H1 (cell line): ENCODE results near the gene UTP25. TPM values are rescaled to one million over a fixed set of nuclear protein-coding genes. Genes with fewer than 3 reads are reported as not detected.

Source experiments
- CTCF ChIA-PET: fragments of 300-600 bp; sonication (Branson Sonifier 250); formaldehyde crosslinking; loops from one replicate; lab custom pipeline; 2021; ENCODE audit not compliant: partially characterized antibody; lab: Charles Lee
- POLR2A ChIA-PET: fragments of 300-600 bp; sonication (Branson Sonifier 250); formaldehyde crosslinking; loops from one replicate; lab custom pipeline; 2021; ENCODE audit warnings: inconsistent platforms; ENCODE audit not compliant: partially characterized antibody; lab: Charles Lee
- DNase-seq, 2 experiments: peaks; one replicate each; pipeline versions ENCODE4 v3.0.0 to v3.0.0-alpha.2; 2010 to 2022; ENCODE audit warnings: low spot score in 2 of 2, low read depth in 1 of 2, mixed read lengths in 1 of 2
- FAIRE-seq: peaks from 2 replicates; lab custom pipeline; 2011; peaks lifted over from hg19 to GRCh38; lab: Jason Lieb, UNC
- H2AFZ ChIP-seq: 2 replicates; pipeline ENCODE4 v1.8.1; 2012; ENCODE audit warnings: low read length, inconsistent platforms
- H2AK5ac ChIP-seq: 2 replicates; pipeline ENCODE4 v1.6.1; 2013; ENCODE audit warnings: low read depth, low read length
- H2BK120ac ChIP-seq: replicated peaks from 2 replicates; pipeline ENCODE3; 2013; ENCODE audit warnings: low read depth, low read length, inconsistent platforms
- H2BK12ac ChIP-seq: 2 replicates; pipeline ENCODE4 v1.6.1; 2013; ENCODE audit warnings: low read depth, low read length
- H2BK15ac ChIP-seq: 2 replicates; pipeline ENCODE4 v1.6.1; 2013; ENCODE audit warnings: low read length
- H2BK20ac ChIP-seq: 2 replicates; pipeline ENCODE4 v1.6.1; 2013; ENCODE audit warnings: low read length
- H2BK5ac ChIP-seq: 2 replicates; pipeline ENCODE4 v1.6.1; 2013; ENCODE audit warnings: low read depth, low read length
- H3K14ac ChIP-seq: 2 replicates; pipeline ENCODE4 v1.6.1; 2013; ENCODE audit warnings: inconsistent platforms; ENCODE audit not compliant: insufficient read length
- H3K18ac ChIP-seq: 2 replicates; pipeline ENCODE4 v1.6.1; 2013; ENCODE audit warnings: low read length; ENCODE audit errors: extremely low read depth
- H3K23ac ChIP-seq: 2 replicates; pipeline ENCODE4 v1.6.1; 2013; ENCODE audit warnings: inconsistent platforms; ENCODE audit not compliant: insufficient read length
- H3K23me2 ChIP-seq: 2 replicates; pipeline ENCODE4 v1.6.1; 2013; ENCODE audit warnings: low read depth, low read length
- H3K27ac ChIP-seq: 2 replicates; pipeline ENCODE4 v1.6.1; 2011; ENCODE audit warnings: low read depth, low read length, inconsistent platforms
- H3K27me3 ChIP-seq, 4 experiments: replicated peaks in 1 of 4; 1 replicate in 1 of 4; 2 replicates in 3 of 4; pipeline versions ENCODE4 v1.6.1 to v1.8.1; 2011 to 2013; ENCODE audit warnings: low read length in 3 of 4, mild to moderate bottlenecking in 3 of 4, inconsistent platforms in 2 of 4, mixed read lengths in 2 of 4, moderate library complexity in 1 of 4; ENCODE audit not compliant: control insufficient read depth in 3 of 4, insufficient read depth in 3 of 4; ENCODE audit errors: extremely low read depth in 1 of 4
- H3K36me3 ChIP-seq, 4 experiments: 2 replicates each; pipeline versions ENCODE4 v1.6.1 to v1.8.1; 2011 to 2013; ENCODE audit warnings: mild to moderate bottlenecking in 4 of 4, low read length in 3 of 4, moderate library complexity in 2 of 4, control low read depth in 1 of 4, inconsistent platforms in 1 of 4; ENCODE audit not compliant: insufficient read depth in 4 of 4, control insufficient read depth in 2 of 4
- H3K4ac ChIP-seq: replicated peaks from 2 replicates; pipeline ENCODE3; 2013; ENCODE audit warnings: low read length, low read depth, mixed read lengths, inconsistent platforms; ENCODE audit not compliant: insufficient read length
- H3K4me1 ChIP-seq, 4 experiments: replicated peaks in 1 of 4; 1 replicate in 1 of 4; 2 replicates in 3 of 4; pipeline versions ENCODE4 v1.6.1 to v1.8.1; 2011 to 2013; ENCODE audit warnings: low read length in 3 of 4, inconsistent platforms in 2 of 4, mixed read lengths in 1 of 4; ENCODE audit not compliant: insufficient read depth in 4 of 4, control insufficient read depth in 3 of 4
- H3K4me2 ChIP-seq, 2 experiments: 2 replicates each; pipeline versions ENCODE4 v1.6.1 to v1.8.1; 2011 to 2013; ENCODE audit warnings: low read depth in 2 of 2, low read length in 2 of 2, control low read depth in 1 of 2, inconsistent platforms in 1 of 2, mild to moderate bottlenecking in 1 of 2; ENCODE audit not compliant: insufficient read depth in 1 of 2
- H3K4me3 ChIP-seq, 4 experiments: fragments of 200-600, 300-600 bp in 1 of 4; sonication (generic), shearing (Covaris generic), sonication (Bioruptor Twin) in 1 of 4; 2 replicates each; pipeline versions ENCODE4 v1.5.1 to v1.8.1; 2011 to 2016; ENCODE audit warnings: low read length in 4 of 4, low read depth in 3 of 4, control low read depth in 2 of 4, inconsistent platforms in 2 of 4, mild to moderate bottlenecking in 2 of 4, mixed read lengths in 1 of 4, moderate library complexity in 1 of 4; ENCODE audit not compliant: insufficient read depth in 2 of 4; ENCODE audit errors: extremely low read depth in 1 of 4
- H3K56ac ChIP-seq: replicated peaks from 2 replicates; pipeline ENCODE3; 2013; ENCODE audit warnings: low read depth, mild to moderate bottlenecking, mixed read lengths, low read length, inconsistent platforms; ENCODE audit not compliant: insufficient read length
- H3K79me1 ChIP-seq: 2 replicates; pipeline ENCODE4 v1.6.1; 2013; ENCODE audit warnings: low read depth, low read length, control low read depth
- H3K79me2 ChIP-seq, 2 experiments: 2 replicates each; pipeline versions ENCODE4 v1.6.1 to v1.8.1; 2012 to 2013; ENCODE audit warnings: low read length in 2 of 2, mild to moderate bottlenecking in 2 of 2, inconsistent platforms in 1 of 2; ENCODE audit not compliant: insufficient read depth in 2 of 2, control insufficient read depth in 1 of 2
- H3K9ac ChIP-seq, 4 experiments: replicated peaks in 1 of 4; 1 replicate in 1 of 4; 2 replicates in 3 of 4; pipeline versions ENCODE4 v1.6.1 to v1.8.1; 2011 to 2013; ENCODE audit warnings: low read depth in 3 of 4, low read length in 3 of 4, control low read depth in 2 of 4, mild to moderate bottlenecking in 2 of 4, moderate library complexity in 2 of 4, inconsistent platforms in 1 of 4; ENCODE audit errors: extremely low read depth in 1 of 4
- H3K9me3 ChIP-seq, 2 experiments: 2 replicates each; pipeline versions ENCODE4 v1.6.1 to v1.8.1; 2012 to 2013; ENCODE audit warnings: mild to moderate bottlenecking in 2 of 2, moderate library complexity in 2 of 2, control low read depth in 1 of 2, inconsistent platforms in 1 of 2, low read depth in 1 of 2, low read length in 1 of 2, mixed read lengths in 1 of 2; ENCODE audit not compliant: insufficient read depth in 2 of 2
- H4K20me1 ChIP-seq, 2 experiments: replicated peaks in 1 of 2; 2 replicates each; pipeline versions ENCODE3 to v1.8.1; 2011 to 2013; ENCODE audit warnings: inconsistent platforms in 2 of 2, low read length in 2 of 2, mild to moderate bottlenecking in 1 of 2; ENCODE audit not compliant: insufficient read depth in 2 of 2, control insufficient read depth in 1 of 2
- H4K5ac ChIP-seq: 2 replicates; pipeline ENCODE4 v1.6.1; 2013; ENCODE audit warnings: low read length, low read depth, mixed read lengths, inconsistent platforms; ENCODE audit not compliant: insufficient read length
- H4K8ac ChIP-seq: 2 replicates; pipeline ENCODE4 v1.8.0; 2013; ENCODE audit warnings: mild to moderate bottlenecking, moderate library complexity, low read length, inconsistent platforms; ENCODE audit not compliant: insufficient read depth; ENCODE audit errors: extremely low read depth
- H4K91ac ChIP-seq: replicated peaks from 2 replicates; pipeline ENCODE3; 2013; ENCODE audit warnings: low read length, mixed read lengths, inconsistent platforms; ENCODE audit not compliant: insufficient read length
- BCL11A ChIP-seq, 2 experiments: IDR thresholded peaks; one replicate each; pipeline ENCODE4 v1.6.1; 2011; ENCODE audit warnings: low read depth in 2 of 2, low read length in 2 of 2, mild to moderate bottlenecking in 2 of 2
- BRCA1 ChIP-seq: IDR thresholded peaks from 2 replicates; pipeline ENCODE4 v1.6.1; 2012; ENCODE audit warnings: low read depth, low read length, improper control_type of control experiment
- CBX5 ChIP-seq: fragments of 300-800, 300-1000 bp; sonication (generic); IDR thresholded peaks from 2 replicates; pipeline ENCODE4 v1.7.1; 2016; ENCODE audit warnings: antibody characterized with exemption, low read length, low read depth
- CEBPB ChIP-seq: IDR thresholded peaks from 2 replicates; pipeline ENCODE4 v1.6.1; 2012; ENCODE audit warnings: low read depth, low read length
- CTCF ChIP-seq, 3 experiments: IDR thresholded peaks; 1 replicate in 2 of 3; 2 replicates in 1 of 3; pipeline versions ENCODE4 v1.5.1 to v1.6.1; 2011; ENCODE audit warnings: low read length in 3 of 3, mild to moderate bottlenecking in 3 of 3, inconsistent platforms in 2 of 3, low read depth in 1 of 3, moderate library complexity in 1 of 3; ENCODE audit not compliant: insufficient read depth in 1 of 3; ENCODE audit errors: control extremely low read depth in 1 of 3
- EZH2 ChIP-seq: fragments of 200-600 bp; sonication (generic); IDR thresholded peaks from 2 replicates; pipeline ENCODE4 v1.7.1; 2012; ENCODE audit warnings: low read depth, mild to moderate bottlenecking, moderate library complexity, low read length, inconsistent platforms; ENCODE audit not compliant: severe bottlenecking
- FOSL1 ChIP-seq: IDR thresholded peaks from 2 replicates; pipeline ENCODE4 v1.6.1; 2011; ENCODE audit warnings: mild to moderate bottlenecking, low read depth, low read length, moderate library complexity; ENCODE audit not compliant: insufficient read depth
- GTF2F1 ChIP-seq: IDR thresholded peaks from 2 replicates; pipeline ENCODE4 v1.6.1; 2012; ENCODE audit warnings: low read depth, low read length, improper control_type of control experiment, borderline replicate concordance
- KDM1A ChIP-seq: fragments of 200-600, 300-600 bp; sonication (generic); IDR thresholded peaks from 2 replicates; pipeline ENCODE4 v1.7.1; 2016; ENCODE audit warnings: mild to moderate bottlenecking, low read length, borderline replicate concordance
- POLR2A ChIP-seq, 2 experiments: IDR thresholded peaks; 1 replicate in 1 of 2; 2 replicates in 1 of 2; pipeline ENCODE4 v1.6.1; 2011; ENCODE audit warnings: low read depth in 2 of 2, low read length in 2 of 2, mild to moderate bottlenecking in 2 of 2; ENCODE audit errors: control extremely low read depth in 1 of 2
- POLR2AphosphoS5 ChIP-seq: IDR thresholded peaks from 2 replicates; pipeline ENCODE4 v1.6.1; 2011; ENCODE audit warnings: low read depth, low read length
- SP1 ChIP-seq: IDR thresholded peaks from 2 replicates; pipeline ENCODE4 v1.6.1; 2011; ENCODE audit warnings: low read depth, low read length
- WGBS, 2 experiments: shearing (Covaris generic) in 1 of 2; methylation state at CpG; one replicate each; pipeline versions ENCODE4 v1.1.6 to v1.1.7; 2013 to 2015; ENCODE audit warnings: low lambda C conversion rate in 2 of 2, mixed read lengths in 2 of 2, inconsistent platforms in 1 of 2, low coverage in 1 of 2, missing lambda C conversion rate in 1 of 2; ENCODE audit not compliant: insufficient replicate concordance in 2 of 2, insufficient coverage in 1 of 2, insufficient read length in 1 of 2; ENCODE audit errors: extremely low coverage in 1 of 2, missing lambda C conversion rate in 1 of 2; 5-methylcytosine and 5-hydroxymethylcytosine counted together
- polyA plus RNA-seq, 7 experiments: library from polyadenylated mRNA; depleted of rRNA in 3 of 7; stranded (reverse) in 5 of 7; unstranded in 2 of 7; fragments of >200 nt in 5 of 7; fragments of 200-250 nt in 2 of 7; gene quantifications; 1 replicate in 5 of 7; 2 replicates in 1 of 7; 4 replicates in 1 of 7; pipeline versions ENCODE4 v1.2.1 to v1.2.3, GENCODE V29; 2011 to 2013; ENCODE audit warnings: missing spikeins in 2 of 7, mixed read lengths in 2 of 7
- total RNA-seq: library from RNA; stranded (reverse); fragmentation: NEBNext Ultra II Directional; extraction: Animal tissue kit (Norgen Biotek cat#: 25700); gene quantifications from 2 replicates; pipeline ENCODE4 v1.2.1, GENCODE V29; 2021

UTP25 gene
- total and polyA plus RNA-seq, 2 of the 8 experiments (the other 6 are each of a cell fraction or from before 2014, with no cell fraction given) = 4.0 to 7.6 TPM

- H3K4me3 ChIP-seq = no peak overlapping the region
- no peaks in the 10 kb centered on the region for H3K79me2 ChIP-seq
- no peak overlapping the region for H3K4ac ChIP-seq
- H2BK5ac ChIP-seq = no peak overlapping the region
- H4K91ac ChIP-seq = no peak overlapping the region
- no peak overlapping the region for H3K18ac ChIP-seq
- ChIA-PET CTCF (interaction anchor here (1.0 to 4.6 kb wide), 4 partner anchors 12 to 23 kb away, joined by 3 to 33 read pairs (median 10); no protein-coding TSS in a partner anchor), POLR2A (interaction anchor here (1.4 kb wide), 1 partner anchor 12 kb away, joined by 3 read pairs; no protein-coding TSS in a partner anchor)
- H3K23me2 ChIP-seq = no peaks in the 10 kb centered on the region
- H4K8ac ChIP-seq = no peak overlapping the region
- no peak overlapping the region for H3K14ac ChIP-seq
- H3K9me3 ChIP-seq = no peaks in the 10 kb centered on the region
- DNase-seq (no peak), FAIRE-seq (no peak)
- no peak overlapping the region for H2BK15ac ChIP-seq
- no peak overlapping the region for H2BK12ac ChIP-seq
- H2BK20ac ChIP-seq = no peak overlapping the region
- peaks cover 30 to 90% (median 76%) of the 10 kb centered on the region in 4 experiments for H3K36me3 ChIP-seq
- H2AFZ ChIP-seq = no peak overlapping the region
- peaks cover 0 to 6% of the 10 kb centered on the region in 2 experiments for H4K20me1 ChIP-seq
- no peak overlapping the region for H2AK5ac ChIP-seq
- H3K4me1 ChIP-seq = no peaks in the 10 kb centered on the region
- no peak overlapping the region for H4K5ac ChIP-seq
- no peak overlapping the region for H3K23ac ChIP-seq
- H3K27me3 ChIP-seq = no peaks in the 10 kb centered on the region
- no peak overlapping the region for H3K4me2 ChIP-seq
- H3K9ac ChIP-seq = no peak overlapping the region
- H2BK120ac ChIP-seq = no peak overlapping the region
- H3K27ac ChIP-seq = no peak overlapping the region
- 93% methylated on average over 6 of the region's 6 CpGs; no CpG with 5 or more reads in 1 of the 2 experiments for WGBS, 2 experiments
- no peak overlapping the region for H3K56ac ChIP-seq
- H3K79me1 ChIP-seq = no peaks in the 10 kb centered on the region
- TF ChIP-seq GTF2F1 (no peak), POLR2AphosphoS5 (no peak), CEBPB (no peak), BRCA1 (no peak), EZH2 (no peak), SP1 (no peak), POLR2A (IDR thresholded peaks at IDR 0.05; ENCODE audit: control extremely low read depth in 1 of 2, low read depth in 2 of 2, low read length in 2 of 2) (no peak), CTCF (IDR thresholded peaks at IDR 0.05; ENCODE audit: control extremely low read depth in 1 of 3, insufficient read depth in 1 of 3, low read depth in 1 of 3, low read length in 3 of 3) (no peak), KDM1A (no peak), FOSL1 (no peak), BCL11A (IDR thresholded peaks at IDR 0.05; ENCODE audit: low read depth in 2 of 2, low read length in 2 of 2) (no peak), CBX5 (no peak)
Measured at GRCh38 chr1:209838537-209838936, 10.8 kb downstream of the UTP25 start.
